GM18511 (cell line): ENCODE measurements around the gene OVOL1.

Source experiments
- ATAC-seq: cut with Tn5 transposase; IDR thresholded peaks from one replicate; pipeline ENCODE4 v1.9.1; 2021; ENCODE audit warnings: mild to moderate bottlenecking, moderate library complexity; ENCODE audit not compliant: unreplicated experiment

Gene OVOL1

DNA sequence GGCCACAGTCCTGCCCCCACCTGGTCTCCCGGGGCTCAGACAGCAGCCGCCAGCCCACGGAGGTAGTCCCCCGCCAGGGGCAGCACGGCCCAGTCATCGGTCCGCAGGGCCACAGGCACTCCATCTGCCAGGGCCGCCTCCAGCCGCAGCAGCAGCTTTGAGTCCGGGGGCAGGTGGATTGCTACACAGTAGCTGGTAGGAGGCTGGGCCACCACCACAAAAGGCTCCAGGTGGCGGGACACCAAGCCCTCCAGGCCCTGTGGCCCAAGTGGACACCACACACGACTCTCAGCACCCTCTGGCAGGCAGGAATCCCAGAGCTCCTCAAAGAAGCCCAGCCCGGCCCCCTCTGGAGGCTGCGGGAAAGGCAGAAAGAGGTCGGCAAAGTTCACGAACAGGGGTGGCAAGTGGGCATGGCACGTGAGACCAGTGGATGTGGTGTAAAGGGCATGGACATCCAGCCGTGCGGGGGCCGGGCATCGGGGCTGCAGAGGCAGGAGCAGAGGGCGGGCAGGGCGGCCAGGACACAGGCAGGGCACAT, 9.0 kb upstream of the OVOL1 start:
- no peak for ATAC-seq

DNA sequence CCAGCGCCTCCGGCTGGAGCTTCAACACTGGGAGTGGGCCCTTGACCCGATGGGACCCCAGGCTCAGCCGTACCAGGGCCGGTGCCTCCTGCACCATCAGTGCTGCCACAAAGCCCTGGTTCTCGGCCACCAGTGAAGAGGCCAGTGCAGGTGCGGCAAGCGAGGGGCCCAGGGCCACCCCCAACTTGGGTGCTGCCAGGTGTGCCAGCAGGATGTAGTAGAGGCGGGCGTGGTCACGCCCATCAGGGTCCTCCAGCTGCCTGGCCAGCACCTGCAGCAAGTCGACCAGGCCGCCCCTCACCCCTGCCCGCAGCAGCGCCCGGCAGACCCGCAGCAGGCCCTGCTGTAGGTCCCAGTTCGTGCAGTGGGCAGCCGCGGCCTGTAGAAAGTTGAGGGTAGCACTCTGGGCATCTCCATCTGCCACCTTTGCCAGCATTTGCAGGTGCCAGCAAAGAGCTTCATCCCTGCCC, 8.4 kb upstream of the OVOL1 start:
- ATAC-seq: no peak

DNA sequence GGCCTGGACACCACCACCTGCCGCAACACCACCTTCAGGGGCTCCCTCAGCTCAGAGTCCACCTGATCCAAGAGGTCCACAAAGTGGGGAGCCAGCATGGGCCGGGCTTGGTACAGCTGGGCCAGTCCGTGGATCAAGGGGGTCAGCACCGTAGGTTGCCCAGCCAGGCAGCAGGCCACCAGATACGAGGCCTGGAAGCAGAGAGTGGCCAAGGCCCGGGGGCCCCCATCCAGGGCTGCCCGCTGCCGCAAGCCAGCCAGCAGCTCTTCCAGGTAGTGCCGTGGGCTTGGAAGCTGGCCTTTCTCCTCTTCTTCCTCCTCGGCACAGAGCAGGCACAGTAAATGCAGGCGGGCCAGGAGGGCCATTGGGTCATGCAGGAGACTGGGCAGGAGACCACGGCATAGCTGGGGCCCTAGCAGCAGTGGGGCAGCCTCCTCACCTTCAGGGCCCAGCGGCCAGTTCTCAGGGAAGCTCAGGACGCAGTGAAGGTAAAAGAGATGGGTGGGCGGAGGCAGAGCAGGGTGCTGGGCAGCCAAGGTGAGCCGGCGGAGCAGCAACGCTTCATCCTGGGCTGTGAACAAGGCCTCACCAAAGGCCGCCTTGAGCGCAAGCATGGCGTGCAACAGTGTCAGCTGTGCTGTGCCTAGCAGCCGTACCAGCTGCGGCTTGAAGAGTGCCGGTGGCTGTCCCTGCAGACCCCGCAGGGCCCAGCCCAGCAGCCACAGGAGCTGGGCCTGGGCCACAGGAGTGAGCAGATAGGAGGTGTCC, 7.8 kb upstream of the OVOL1 start:
- no peak for ATAC-seq

GRCh38 chr11:65779669-65779918, 7.3 kb upstream of the OVOL1 start:
- no peak for ATAC-seq

- peak; percentile 70 for ATAC-seq
Measured at GRCh38 chr11:65779919-65780769, 6.7 kb upstream of the OVOL1 start.

DNA sequence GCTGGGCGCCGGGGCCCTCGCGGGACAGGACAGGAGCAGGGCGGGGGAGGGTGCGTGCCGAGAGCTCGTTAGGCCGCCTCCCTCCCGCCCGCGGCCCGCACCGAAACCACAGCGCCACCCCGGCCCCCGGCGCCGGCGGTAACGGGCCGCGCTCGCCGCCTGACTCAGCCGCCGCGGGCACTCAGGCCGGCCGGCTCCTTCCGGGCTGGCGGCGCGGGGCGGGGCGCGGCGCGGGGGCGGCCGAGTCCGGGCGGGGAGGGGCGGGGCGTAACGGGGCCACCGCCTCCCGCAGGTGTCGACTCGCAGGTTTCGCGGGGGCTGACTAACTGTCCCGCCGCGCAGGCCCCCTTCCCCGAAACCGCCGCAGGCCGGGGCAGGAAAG, 6.1 kb upstream of the OVOL1 start, which contains the start of gene AP5B1:
AP5B1 (minus strand) TSS at position 207 of the 382 bp plus-strand sequence. CDS start 385 bp downstream, outside the sequence.
- ATAC-seq: peak; percentile 82

DNA sequence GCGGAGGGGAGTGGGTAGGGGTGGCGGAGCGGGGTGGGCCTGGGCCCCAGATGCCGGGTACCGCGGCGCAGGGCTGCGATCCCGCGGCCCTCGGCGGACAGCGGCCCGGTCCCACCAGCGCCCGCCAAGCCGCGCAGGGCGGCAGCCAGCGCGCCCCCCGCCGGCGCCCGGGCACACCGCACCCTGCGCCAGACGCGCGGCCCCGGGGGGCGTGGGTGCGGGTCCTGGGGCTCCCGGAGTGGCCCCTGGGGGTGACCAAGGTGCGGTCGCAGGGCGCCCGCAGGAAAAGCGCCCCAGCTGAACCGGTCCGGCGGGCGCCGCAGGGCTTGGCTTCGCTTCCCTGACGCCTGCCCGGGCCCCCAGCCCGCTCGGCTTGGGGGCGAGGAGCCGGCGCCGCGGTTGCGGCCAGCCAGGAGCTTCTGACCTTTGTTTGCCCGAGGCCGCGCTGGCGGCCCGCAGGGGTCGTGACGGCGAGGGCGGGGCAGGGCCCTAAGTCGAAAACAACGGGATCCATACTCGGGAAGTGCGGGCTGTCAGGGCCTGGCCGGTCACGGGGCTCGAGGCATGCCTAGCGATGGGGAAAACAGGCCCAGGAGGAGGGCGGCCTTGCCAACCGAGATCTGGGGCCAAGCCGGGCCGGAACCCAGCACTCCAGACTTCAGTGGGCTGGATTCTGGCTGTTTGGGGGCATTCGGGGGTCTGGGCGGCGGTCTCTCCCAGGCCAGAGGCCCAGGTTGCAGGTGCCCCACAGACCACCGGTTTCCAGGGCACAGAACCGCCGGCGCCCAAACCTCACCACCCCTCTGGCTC, 5.5 kb upstream of the OVOL1 start:
- ATAC-seq: peak; percentile 37

DNA sequence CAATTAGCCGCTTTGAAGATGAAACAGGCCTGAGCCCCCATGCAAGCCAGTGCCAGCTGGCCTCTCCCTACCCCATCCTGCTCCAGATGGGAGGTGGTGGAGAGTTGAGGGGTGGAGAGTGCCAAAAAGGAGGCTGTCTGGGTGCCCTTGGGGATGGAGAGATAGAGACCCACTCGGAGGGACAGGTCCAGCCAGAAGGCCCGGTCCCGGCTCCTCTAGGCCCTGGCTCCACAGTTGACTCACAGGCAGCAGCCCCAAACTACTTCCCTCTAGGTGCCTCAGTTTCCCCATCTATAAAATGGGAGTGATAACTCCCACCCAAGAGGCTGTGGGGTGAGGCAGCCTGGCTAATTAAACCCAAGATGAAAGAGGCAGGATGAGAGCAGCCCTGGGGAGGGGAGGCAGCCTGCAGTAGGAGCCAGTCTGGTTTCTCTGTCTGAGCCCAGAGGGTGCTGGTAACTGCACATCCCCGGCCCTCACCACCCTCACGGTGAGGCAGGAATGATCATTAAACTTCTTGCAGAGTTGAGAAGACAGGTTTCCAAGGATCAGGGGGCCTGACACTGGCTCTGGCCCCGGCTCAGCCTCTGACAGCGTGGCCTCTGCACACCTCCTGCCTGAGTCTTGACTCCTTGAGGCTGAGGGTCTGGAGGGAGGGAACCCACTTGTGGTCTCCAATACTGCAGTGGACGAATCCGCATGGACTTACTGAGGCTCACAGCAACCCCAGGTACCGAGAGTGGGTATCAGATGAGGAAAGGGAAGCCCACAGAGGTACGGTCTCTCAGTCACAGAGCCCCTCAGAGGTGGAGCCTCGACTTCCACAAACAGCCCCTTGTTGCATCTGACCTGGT, 4.7 kb upstream of the OVOL1 start:
- no peak for ATAC-seq

DNA sequence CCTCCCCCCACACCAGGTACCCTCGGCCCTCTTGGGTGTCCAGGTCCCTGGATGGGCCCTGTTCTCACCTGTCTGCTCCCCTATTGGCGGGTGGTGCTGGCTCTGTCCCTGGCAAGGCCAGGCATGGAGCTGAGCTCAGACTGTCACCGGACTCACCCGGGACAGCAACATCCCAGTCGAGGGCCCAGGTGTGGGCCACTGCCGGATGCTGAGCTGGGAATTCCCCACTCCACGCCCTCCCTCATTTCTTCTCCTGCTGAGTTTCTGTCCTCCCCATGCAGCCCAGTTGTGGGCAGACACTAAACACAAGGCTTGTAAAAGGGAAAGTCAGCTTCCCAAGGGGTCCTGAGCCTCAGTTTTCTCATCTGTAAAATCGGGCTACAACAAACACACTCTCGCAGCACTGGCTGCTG, 4.0 kb upstream of the OVOL1 start:
- no peak for ATAC-seq

DNA sequence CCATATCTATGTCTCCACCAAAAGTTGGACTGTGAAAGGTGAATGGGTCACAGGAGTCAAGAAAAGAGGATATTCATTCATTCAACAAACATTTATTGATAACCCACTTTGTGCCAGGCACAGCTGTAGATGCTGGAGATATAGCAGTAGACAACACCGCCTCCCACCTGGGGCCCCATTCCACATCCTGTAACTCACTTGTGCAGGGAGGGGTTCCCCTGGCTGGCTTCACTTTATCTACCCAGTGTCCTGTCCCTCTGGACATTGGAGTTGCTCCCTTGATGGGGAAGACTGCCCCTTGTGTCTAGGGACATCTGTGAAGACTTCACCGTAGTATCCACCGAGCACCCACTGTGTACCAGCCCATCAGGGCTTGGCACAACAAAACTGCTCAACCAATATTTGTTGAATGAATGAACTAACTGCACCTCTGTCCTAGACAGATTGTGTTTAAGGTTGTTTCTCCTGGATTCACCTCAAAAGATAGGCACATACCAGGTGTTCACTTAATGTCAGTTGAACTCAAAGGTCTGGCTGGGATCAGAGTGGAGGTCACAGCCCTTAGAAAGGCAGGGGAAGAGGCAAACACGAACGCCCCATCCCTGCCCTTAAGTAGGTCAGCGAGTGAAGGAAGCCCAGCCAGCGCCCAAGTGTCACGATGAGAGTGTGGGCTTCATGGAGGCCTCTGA, 1.4 kb upstream of the OVOL1 start:
- ATAC-seq: no peak

DNA sequence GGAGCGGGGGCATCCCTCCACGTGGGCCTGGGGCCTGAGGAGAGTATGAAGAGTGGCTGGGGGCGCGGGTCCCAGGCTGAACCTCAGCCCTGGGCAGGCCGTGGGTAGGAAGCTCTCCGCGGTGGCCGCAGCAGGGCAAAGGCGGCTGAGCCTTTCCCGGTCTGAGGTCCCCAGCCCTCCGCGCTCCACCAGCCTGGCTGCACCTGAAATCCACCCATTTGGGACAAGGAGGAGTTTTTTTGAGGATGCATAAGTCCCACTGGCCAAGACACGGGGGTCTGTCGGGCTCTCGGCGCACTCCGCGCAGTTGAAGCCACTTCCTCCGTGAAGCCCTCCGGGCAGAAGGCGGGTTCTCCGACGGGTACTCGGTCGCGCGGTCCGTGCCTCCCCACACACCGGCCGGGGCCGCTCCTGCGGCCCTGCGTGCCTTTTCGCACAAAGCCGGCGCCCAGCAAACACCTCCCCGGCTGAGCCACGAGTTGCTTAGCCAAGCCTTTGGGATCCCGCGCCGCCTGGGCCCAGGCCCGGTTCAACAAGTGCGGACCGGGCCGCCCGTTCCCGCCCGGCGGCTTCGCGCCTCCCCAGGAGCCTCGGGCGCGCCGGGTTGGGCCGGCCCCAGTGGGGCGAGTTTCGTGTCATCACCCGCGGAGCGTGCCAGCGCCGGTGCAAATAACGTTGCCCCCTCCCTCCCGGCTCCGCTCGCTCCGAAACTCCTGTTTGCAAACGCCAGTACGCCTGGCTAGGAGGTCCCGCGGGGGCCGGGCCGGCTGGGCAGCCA, 666 bp upstream of the OVOL1 start:
- ATAC-seq: no peak

DNA sequence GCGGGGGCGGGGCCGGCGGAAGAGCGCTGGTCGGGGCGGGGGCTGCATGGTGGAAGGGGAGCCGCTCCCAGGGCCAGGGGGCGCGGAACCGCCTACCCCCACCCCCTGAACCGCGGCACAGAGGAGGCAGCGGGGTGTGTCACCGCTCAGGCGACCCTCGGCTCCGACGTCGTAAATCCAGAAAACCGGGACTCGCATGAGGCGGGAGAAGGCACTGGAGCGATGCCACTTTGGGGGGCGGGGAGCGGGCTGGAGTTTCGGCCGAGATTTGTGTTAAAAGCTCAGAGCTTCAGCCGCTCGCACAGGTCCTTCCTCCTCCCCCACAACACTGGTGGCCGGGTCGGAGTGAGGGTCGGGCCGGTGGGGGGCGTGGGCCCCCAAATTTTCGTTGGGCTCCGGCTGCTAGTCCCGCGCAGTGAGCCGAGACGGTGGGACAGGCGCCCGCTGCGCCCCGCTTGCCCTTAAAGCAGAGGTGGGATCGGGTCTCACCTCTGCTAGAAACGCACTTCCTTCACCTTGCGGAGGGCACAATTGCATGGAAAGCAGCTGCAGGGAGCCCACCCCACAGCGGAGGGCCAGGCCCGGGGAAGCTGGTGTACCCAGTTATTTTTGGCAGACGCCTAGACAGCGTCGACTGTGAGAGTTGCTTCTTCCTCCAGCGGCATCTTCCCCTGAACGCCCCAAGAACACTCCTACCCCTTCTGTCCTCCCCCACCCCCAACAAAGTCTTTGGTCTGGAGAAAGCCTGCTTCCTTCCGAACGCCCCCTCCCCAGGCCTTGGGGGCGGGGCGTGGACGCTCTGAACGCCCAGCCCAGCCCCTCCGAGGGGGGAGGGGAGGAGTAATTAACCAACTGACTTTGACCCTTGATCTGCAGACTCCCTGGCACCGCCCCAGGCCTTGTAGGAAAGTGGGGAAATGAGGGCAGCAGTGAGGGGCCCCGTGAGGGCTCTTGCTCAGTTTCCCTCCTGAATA, 1.1 kb downstream of the OVOL1 start:
- no peak for ATAC-seq

DNA sequence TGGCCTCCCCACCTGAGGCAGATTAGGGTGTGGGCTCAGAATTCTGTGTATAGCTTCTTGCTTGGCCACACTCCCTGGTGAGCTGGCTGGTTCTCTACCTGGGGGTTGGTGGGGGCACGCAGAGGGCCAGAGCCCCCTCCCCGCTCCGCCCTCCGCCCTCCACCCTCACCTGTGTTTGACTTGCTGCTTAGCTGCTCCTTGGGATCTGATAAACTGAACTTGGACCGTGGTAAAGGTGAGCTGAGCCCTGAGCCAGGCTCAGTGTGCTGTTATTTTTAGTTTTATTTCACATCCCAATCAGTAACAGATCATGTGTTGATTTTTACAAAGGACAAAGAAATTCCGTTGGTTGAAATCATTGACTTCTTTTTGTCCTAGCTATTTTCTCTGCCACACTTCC, 2.0 kb downstream of the OVOL1 start:
- ATAC-seq: no peak

- ATAC-seq: no peak
Measured at GRCh38 chr11:65789230-65790103, 2.6 kb downstream of the OVOL1 start.

- ATAC-seq: no peak
Measured at GRCh38 chr11:65790104-65790901, 3.4 kb downstream of the OVOL1 start.
